Progenitor cell of endocrine pancreas (in vitro differentiated cells): ENCODE data around the gene DBH. TPM values are rescaled to one million over a fixed set of nuclear protein-coding genes. Genes with fewer than 3 reads are reported as not detected.

ENCODE experiments used
- DNase-seq: peaks from one replicate; pipeline ENCODE4 v3.0.0; 2021; ENCODE audit warnings: low spot score; ENCODE audit not compliant: unreplicated experiment
- H3K27ac Mint-ChIP-seq: 2 replicates; pipeline ENCODE4 v1.8.0; 2021; ENCODE audit warnings: mild to moderate bottlenecking, moderate library complexity, mixed read lengths
- H3K27me3 Mint-ChIP-seq: 2 replicates; pipeline ENCODE4 v1.8.0; 2021; ENCODE audit warnings: mixed read lengths
- H3K36me3 Mint-ChIP-seq: 2 replicates; pipeline ENCODE4 v1.8.0; 2022; ENCODE audit warnings: mixed read lengths; ENCODE audit not compliant: insufficient read depth
- H3K4me1 Mint-ChIP-seq: 2 replicates; pipeline ENCODE4 v1.8.0; 2021; ENCODE audit warnings: low read depth, mixed read lengths
- H3K4me3 Mint-ChIP-seq: 2 replicates; pipeline ENCODE4 v1.8.0; 2021; ENCODE audit warnings: low read depth, mild to moderate bottlenecking, moderate library complexity, mixed read lengths
- H3K9me3 Mint-ChIP-seq: 2 replicates; pipeline ENCODE4 v1.8.0; 2021; ENCODE audit warnings: low read depth, mixed read lengths
- total RNA-seq: library from RNA; stranded (reverse); gene quantifications from 2 replicates; pipeline ENCODE4 v1.2.1, GENCODE V29; 2021
- TF ChIP-seq, protein P1 (sequence below): fragments of 200-600 bp; sonication (generic); IDR thresholded peaks from one replicate; pipeline ENCODE4 v1.5.0; 2021; ENCODE audit warnings: antibody characterized with exemption, mild to moderate bottlenecking; ENCODE audit not compliant: unreplicated experiment

Gene DBH
- total RNA-seq, 1 donor from 2014 or later, result not detected

DNA sequence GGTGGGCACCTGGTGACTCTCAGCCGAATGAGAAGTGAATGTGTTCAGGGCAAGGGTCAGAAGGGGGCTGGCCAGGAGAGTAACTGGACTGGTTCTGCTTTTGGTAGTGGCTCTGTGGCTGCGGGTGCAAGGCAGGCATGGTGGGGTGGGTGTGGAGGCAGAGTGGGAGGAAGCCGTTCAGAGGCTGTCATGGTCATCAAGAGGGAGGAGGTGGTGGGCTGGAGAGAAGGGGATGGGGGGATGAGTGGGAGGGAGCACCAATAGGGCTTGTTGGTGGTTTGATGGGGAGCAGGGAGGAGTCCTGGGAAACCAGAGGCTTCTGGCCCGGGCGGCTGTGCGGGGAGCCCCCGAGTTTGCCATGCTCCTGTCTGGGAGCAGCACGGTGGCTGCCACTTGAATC, 40.3 kb upstream of the DBH start:
- peaks cover 11% of the 10 kb centered on the region for H3K27me3 Mint-ChIP-seq
- peaks cover 1% of the 10 kb centered on the region for H3K36me3 Mint-ChIP-seq
- H3K27ac Mint-ChIP-seq, result no peak overlapping the region
- H3K4me1 Mint-ChIP-seq, result no peaks in the 10 kb centered on the region
- peaks cover 8% of the 10 kb centered on the region for H3K9me3 Mint-ChIP-seq
- no peak for DNase-seq
- H3K4me3 Mint-ChIP-seq, result no peak overlapping the region
- TF ChIP-seq, protein P1, sequence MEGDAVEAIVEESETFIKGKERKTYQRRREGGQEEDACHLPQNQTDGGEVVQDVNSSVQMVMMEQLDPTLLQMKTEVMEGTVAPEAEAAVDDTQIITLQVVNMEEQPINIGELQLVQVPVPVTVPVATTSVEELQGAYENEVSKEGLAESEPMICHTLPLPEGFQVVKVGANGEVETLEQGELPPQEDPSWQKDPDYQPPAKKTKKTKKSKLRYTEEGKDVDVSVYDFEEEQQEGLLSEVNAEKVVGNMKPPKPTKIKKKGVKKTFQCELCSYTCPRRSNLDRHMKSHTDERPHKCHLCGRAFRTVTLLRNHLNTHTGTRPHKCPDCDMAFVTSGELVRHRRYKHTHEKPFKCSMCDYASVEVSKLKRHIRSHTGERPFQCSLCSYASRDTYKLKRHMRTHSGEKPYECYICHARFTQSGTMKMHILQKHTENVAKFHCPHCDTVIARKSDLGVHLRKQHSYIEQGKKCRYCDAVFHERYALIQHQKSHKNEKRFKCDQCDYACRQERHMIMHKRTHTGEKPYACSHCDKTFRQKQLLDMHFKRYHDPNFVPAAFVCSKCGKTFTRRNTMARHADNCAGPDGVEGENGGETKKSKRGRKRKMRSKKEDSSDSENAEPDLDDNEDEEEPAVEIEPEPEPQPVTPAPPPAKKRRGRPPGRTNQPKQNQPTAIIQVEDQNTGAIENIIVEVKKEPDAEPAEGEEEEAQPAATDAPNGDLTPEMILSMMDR, result no peak

DNA sequence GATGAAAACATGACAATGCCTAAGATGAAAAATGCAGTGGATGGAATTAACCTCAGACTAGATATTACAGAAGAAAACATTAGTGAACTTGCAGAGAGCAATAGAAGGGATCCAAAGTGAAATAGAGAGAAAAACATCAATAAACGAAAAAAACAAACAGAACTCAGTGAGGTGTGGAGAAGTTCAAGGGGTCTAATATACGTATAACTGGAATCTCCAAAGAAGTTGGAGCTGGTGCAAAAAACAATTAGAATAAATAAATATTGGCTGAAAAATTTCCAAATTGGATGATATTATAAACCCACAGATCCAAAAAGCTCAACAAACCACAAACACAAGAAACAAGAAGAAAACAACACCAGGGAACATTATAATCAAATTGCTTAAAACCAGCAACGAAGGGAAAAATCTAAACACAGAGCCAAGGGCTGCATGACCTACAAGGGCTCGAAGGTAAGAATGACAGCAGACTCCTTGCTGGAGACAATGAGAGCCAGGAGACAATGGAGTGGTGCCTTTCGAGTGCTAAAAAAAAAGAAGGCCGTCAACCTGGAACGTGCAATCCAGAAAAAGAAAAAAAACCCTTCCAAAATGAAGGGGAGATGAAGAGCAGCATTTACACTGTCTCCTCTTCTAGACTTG, 38.7 kb upstream of the DBH start:
- no peak overlapping the region for H3K4me3 Mint-ChIP-seq
- DNase-seq, result no peak
- TF ChIP-seq, protein P1, result no peak
- H3K27me3 Mint-ChIP-seq, result peaks cover 11% of the 10 kb centered on the region
- peaks cover 8% of the 10 kb centered on the region for H3K9me3 Mint-ChIP-seq
- no peak overlapping the region for H3K27ac Mint-ChIP-seq
- H3K36me3 Mint-ChIP-seq, result peaks cover 1% of the 10 kb centered on the region
- H3K4me1 Mint-ChIP-seq, result no peaks in the 10 kb centered on the region

DNA sequence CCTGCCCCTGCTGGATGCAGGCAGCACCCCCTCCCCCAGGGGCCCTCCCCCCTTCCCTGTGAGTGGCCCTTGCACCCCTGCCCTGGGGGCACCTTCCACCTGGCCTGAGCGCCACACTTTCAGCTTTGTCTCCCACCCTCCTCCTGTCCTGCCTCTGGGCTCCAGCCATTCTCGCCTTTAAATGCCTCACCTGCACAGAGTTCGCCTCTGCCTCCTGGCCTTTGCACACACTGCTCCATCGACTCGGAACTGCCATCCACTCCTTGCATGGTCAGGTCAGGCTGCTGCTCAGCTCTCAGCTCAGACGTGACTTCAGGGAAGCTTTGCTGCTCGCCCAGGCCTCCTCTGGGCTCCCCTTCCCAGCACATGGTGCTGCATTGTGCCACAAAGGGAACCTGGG, 37.2 kb upstream of the DBH start:
- DNase-seq, result no peak
- Mint-ChIP-seq H3K27ac (no peak overlapping the region), H3K36me3 (peaks cover 1% of the 10 kb centered on the region), H3K27me3 (peaks cover 10% of the 10 kb centered on the region), H3K4me1 (no peaks in the 10 kb centered on the region), H3K4me3 (no peak overlapping the region), H3K9me3 (peaks cover 8% of the 10 kb centered on the region)
- TF ChIP-seq, protein P1, result no peak

DNA sequence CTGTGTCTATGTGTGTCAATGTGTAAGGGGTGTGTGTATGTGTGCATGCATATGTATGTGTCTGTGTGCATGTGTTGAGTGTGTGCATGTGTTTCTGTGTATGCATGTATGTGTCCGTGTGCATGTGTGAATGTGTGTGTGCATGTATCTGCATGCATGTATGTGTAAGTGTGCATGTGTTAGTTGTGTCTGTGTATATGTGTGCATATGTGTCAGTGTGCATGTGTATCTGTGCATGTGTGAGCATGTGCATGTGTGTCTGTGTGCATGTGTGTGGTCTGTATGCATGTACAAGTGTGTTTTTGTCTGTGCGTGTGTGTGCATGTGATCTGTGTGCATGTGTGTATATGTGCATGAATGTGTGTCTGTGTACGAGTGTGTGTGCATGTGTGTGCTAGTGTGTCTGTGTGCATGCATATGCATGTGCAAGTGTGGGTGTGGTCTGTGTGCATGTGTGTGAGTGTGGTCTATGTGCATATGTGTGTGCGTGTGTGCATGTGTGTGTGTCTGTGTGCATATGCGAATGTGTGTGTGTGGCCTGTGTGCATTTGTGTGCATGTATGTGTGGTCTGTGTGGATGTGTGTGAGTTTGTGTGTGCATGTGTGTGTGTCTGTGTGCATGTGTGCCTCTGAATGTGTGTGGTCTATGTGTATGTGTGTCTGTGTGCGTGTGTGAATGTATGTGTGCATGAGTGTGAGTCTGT, 36.5 kb upstream of the DBH start:
- DNase-seq, result no peak
- Mint-ChIP-seq H3K36me3 (peaks cover 1% of the 10 kb centered on the region), H3K9me3 (peaks cover 8% of the 10 kb centered on the region), H3K4me3 (no peak overlapping the region), H3K27ac (no peak overlapping the region), H3K27me3 (peaks cover 11% of the 10 kb centered on the region), H3K4me1 (peaks cover 3% of the 10 kb centered on the region)
- TF ChIP-seq, protein P1, result no peak

DNA sequence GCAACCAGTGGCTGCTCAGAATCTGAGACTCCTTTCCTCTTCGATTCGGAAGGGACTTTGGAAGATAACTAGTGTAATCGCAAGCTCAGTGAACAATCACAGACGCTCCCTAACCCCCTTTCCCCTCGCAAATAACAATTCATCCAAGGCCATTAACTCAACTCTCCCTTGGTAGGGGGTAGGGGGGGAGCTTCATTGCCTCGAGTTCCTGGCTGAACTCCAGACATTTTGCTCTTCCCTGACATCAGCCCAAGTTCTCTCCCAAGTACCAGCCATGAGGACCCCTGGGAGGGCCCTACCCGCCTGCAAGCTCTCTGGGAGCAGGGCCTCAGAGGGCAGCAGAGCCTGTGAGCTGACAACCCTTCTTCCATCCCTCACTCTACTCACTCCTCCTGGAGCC, 35.4 kb upstream of the DBH start:
- Mint-ChIP-seq H3K27ac (no peak overlapping the region), H3K27me3 (peaks cover 15% of the 10 kb centered on the region)

More for the DNA sequence above, 35.4 kb upstream of the DBH start:
- peaks cover 3% of the 10 kb centered on the region for H3K4me1 Mint-ChIP-seq
- TF ChIP-seq, protein P1, result no peak
- H3K36me3 Mint-ChIP-seq, result peaks cover 1% of the 10 kb centered on the region
- H3K4me3 Mint-ChIP-seq, result no peak overlapping the region
- H3K9me3 Mint-ChIP-seq, result peaks cover 8% of the 10 kb centered on the region
- no peak for DNase-seq
